Limb (tissue), 2 donors: Measurements from ENCODE around the gene SETBP1.

ENCODE experiments used
- DNase-seq, 2 donors: peaks; one replicate each; pipeline ENCODE4 v3.0.0-alpha.2; 2016; ENCODE audit errors: extremely low spot score in 2 of 2

The SETBP1 gene

GRCh38 chr18:44840058-44840790 lies 159.5 kb downstream of the SETBP1 start:
- DNase-seq: peak in 1 of 2 donors; percentile 48

DNA sequence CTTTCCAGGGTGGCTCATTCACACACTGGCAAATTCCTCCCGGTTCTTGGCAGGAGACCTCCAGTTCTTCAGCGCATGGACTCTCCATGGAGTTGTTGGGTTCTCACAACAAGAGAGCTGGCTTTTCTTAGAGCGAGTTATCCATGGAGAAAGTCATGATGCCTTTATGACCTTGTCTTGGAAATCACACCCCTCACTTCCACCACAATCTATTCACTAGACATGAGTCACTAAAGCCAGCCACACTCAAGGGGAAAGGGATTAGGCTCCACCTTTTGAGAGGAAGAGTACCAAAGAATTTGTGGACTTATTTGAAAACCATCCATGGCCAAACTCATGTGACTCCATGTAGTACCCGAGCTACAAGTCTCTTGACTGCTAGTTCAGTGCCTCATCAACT lies 160.5 kb downstream of the SETBP1 start:
- DNase-seq: no peak

GRCh38 chr18:44841752-44842587 lies 161.3 kb downstream of the SETBP1 start:
- no peak for DNase-seq

GRCh38 chr18:44842588-44843412 lies 162.1 kb downstream of the SETBP1 start:
- DNase-seq: no peak

- no peak for DNase-seq
These were observed 163.8 kb downstream of the SETBP1 start for GRCh38 chr18:44844486-44844885.

DNA sequence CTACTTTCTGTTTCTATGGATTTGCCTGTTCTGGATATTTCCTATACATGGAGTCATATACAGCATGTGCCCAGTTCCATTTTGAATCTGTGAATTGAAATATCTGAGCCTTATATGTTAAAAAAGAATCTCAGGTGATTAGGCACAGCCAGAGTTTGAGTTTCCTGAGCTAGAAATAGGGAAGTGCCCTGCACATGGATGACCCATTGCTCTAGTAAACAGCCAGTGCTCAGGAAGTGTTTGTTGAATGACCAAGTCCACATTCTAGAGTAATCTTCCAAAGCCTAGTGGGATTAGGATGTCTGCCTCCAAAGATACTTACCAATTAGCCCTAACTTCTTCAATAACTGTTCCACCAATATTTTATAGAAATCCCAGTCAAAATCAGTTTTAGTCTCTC lies 165.8 kb downstream of the SETBP1 start:
- DNase-seq: no peak

DNA sequence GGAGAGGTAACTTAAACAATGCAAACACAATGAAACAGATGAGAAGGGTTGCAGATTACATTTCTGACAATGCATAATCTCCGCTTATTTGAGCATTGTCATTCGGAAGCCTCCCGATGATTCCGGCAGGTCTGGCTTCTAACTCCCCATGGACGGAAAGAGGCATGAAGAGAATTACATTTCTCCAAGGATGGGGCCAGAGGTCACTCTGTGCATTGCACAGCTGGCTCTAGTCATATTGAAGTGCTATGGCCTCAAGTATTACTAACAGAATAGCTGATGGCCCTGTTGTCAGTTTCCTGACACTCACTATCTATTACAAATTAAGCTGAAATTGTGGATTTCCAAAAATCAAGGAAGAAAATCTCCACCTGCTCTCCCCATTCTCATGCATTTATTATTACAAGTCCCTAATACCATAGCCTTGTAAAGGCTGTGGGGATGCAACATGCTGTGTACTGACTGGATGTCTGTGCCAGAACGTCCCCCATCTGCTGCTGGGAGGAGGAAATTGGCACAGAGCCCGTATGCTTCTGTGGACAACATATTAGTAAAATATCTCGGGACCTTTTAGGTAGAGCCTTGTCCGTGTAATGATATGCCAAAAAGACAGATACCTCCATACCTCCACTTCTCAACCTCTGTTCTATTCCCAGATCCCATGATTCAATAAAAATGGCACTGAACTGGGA lies 168.1 kb downstream of the SETBP1 start:
- no peak for DNase-seq

- DNase-seq: no peak
These were observed 168.7 kb downstream of the SETBP1 start for GRCh38 chr18:44849361-44849760.

GRCh38 chr18:44850001-44850400 lies 169.3 kb downstream of the SETBP1 start:
- DNase-seq: no peak

- no peak for DNase-seq
These were observed 171.4 kb downstream of the SETBP1 start for GRCh38 chr18:44851856-44852621.

- DNase-seq: no peak
These were observed 172.1 kb downstream of the SETBP1 start for GRCh38 chr18:44852818-44853217.

- no peak for DNase-seq
These were observed 172.7 kb downstream of the SETBP1 start for GRCh38 chr18:44853430-44853829.

DNA sequence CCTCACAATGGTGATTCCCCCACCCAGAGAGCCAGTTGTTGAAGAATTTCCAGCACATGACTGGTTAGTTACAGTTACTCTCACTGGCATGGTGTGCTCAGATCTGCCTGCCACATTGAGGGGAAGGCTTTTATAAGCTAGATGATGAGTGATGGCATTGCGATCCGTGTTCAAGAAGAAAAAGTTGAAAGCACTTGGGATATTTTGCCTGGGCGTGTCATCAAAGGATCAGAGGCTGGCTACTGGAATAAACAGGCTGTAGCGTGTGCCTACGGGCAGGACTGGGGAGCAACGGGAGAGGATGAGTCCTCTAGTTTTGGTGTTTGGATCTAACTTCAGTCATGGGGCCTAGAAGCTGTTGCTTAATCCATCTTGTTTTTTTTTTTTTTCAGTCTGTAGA lies 175.0 kb downstream of the SETBP1 start:
- no peak for DNase-seq

DNA sequence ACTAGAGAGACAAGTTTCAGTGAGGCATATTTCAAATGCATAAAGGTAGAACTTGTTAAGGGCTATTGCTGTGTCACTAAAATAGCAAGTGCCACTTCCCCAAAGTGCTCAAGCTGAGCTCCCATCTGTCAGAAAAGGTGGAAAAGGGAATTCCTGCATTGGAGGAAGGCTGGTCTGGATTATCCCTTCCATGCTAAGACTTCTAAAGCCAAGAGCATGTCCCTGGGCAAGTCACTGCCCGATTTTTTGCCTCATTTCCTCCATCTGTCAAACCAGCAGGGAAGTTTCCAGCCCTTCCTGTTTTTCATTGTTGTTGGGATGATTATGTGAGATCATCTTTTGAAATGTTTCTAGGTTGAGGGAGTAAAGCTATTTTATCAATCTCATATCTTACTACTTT lies 175.5 kb downstream of the SETBP1 start:
- no peak for DNase-seq

GRCh38 chr18:44857081-44857480 lies 176.4 kb downstream of the SETBP1 start:
- no peak for DNase-seq

DNA sequence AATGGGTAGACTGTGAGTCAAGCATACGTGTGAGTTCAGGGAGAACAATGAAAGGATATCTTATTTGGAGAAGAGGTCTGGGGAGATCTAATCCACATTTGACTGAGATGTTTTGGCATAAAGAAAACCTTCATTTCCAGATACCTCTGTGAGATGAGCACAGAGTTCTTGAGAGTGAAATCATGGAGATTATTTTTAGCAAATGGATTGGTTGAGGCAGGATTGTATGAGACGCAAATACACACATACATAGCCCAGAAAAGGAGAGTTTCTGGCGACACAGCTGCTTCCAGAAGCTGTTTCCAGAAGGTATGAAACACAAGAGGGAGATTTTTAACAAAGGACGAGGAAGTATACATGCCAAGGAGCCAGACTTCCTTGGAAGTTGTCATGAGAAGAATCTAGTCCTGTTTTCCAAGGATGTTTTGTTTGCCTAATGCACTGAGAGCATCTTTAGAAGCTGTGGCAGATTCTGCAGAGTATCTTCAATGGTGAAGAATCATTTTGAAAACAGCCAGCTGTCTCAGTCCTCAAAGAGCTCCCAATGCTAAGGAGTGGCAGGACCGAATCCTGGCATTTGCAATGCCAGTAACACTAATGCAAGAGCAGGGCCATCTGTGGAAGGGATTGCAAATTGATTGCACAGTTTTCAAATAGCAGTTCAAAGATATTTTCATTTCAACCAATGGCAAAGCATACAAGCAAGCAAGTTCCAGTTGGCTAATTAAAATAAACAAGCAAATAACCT lies 177.2 kb downstream of the SETBP1 start:
- DNase-seq: no peak

DNA sequence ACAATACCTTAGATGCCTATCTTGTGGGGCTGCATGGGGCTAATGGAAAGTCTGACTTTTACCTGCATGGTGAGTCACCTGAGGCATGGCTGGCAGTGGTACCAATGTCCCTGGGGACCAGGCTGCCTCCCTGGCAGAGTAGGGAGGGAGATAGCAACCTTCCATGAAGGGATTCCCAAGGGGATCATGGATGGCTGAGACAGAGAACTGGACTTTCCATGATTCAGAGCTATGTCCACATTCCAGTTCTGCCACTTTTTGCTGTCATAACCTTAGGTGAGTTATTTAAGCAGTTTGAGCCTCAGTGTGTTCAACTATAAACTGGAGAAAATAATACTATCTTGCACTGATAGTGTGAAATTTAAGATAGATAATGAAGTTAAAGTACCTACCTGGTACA lies 178.6 kb downstream of the SETBP1 start:
- no peak for DNase-seq

GRCh38 chr18:44859751-44860439 lies 179.2 kb downstream of the SETBP1 start:
- no peak for DNase-seq

GRCh38 chr18:44862112-44862511 lies 181.4 kb downstream of the SETBP1 start:
- DNase-seq: no peak
